Testis (tissue), 2 donors: ENCODE data around the gene SMYD3.

Source experiments
- POLR2A ChIP-seq: fragments of 450-650 bp; IDR thresholded peaks from one replicate; pipeline ENCODE4 v1.6.1; 2017; ENCODE audit warnings: antibody characterized with exemption, mild to moderate bottlenecking, moderate library complexity
- TF ChIP-seq, protein P1 (sequence below), 3 experiments: fragments of 450-650 bp in 2 of 3; fragments of 200-600 bp in 1 of 3; sonication (generic) in 1 of 3; IDR thresholded peaks; one replicate each; pipeline ENCODE4 v1.5.1; 2016 to 2019; ENCODE audit warnings: antibody characterized with exemption in 3 of 3, mild to moderate bottlenecking in 2 of 3, moderate library complexity in 1 of 3

DNA sequence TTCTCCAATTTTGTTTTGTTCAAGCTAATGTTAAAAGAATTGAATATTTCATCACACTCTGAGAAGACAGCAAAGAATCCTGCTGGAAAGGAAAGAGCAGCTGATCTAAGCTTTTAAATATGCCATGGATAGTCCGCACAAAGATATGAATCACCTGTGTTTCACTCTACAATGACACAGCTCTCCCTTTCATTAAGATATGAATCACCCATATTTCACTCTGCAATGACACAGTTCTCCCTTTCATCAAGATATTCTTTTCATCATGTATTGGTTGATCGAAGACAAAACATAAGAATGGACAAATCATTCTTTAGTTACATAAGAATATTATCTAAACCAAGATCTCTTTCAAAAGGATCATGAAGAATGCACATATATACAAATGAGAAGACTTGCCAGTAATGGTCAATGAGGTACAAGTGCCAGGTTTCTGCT lies 367.3 kb downstream of the SMYD3 start:
- TF ChIP-seq POLR2A, result no peak
- TF ChIP-seq, protein P1, sequence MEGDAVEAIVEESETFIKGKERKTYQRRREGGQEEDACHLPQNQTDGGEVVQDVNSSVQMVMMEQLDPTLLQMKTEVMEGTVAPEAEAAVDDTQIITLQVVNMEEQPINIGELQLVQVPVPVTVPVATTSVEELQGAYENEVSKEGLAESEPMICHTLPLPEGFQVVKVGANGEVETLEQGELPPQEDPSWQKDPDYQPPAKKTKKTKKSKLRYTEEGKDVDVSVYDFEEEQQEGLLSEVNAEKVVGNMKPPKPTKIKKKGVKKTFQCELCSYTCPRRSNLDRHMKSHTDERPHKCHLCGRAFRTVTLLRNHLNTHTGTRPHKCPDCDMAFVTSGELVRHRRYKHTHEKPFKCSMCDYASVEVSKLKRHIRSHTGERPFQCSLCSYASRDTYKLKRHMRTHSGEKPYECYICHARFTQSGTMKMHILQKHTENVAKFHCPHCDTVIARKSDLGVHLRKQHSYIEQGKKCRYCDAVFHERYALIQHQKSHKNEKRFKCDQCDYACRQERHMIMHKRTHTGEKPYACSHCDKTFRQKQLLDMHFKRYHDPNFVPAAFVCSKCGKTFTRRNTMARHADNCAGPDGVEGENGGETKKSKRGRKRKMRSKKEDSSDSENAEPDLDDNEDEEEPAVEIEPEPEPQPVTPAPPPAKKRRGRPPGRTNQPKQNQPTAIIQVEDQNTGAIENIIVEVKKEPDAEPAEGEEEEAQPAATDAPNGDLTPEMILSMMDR (IDR thresholded peaks at IDR 0.05), result no peak
